H1 (cell line): ENCODE data around the gene SELENBP1. TPM values are rescaled to one million over a fixed set of nuclear protein-coding genes. Genes with fewer than 3 reads are reported as not detected.

Experiments
- CTCF ChIA-PET: fragments of 300-600 bp; sonication (Branson Sonifier 250); formaldehyde crosslinking; loops from one replicate; lab custom pipeline; 2021; ENCODE audit not compliant: partially characterized antibody; lab: Charles Lee
- POLR2A ChIA-PET: fragments of 300-600 bp; sonication (Branson Sonifier 250); formaldehyde crosslinking; loops from one replicate; lab custom pipeline; 2021; ENCODE audit warnings: inconsistent platforms; ENCODE audit not compliant: partially characterized antibody; lab: Charles Lee
- DNase-seq, 2 experiments: peaks; one replicate each; pipeline versions ENCODE4 v3.0.0 to v3.0.0-alpha.2; 2010 to 2022; ENCODE audit warnings: low spot score in 2 of 2, low read depth in 1 of 2, mixed read lengths in 1 of 2
- FAIRE-seq: peaks from 2 replicates; lab custom pipeline; 2011; peaks lifted over from hg19 to GRCh38; lab: Jason Lieb, UNC
- H2AFZ ChIP-seq: 2 replicates; pipeline ENCODE4 v1.8.1; 2012; ENCODE audit warnings: low read length, inconsistent platforms
- H2AK5ac ChIP-seq: 2 replicates; pipeline ENCODE4 v1.6.1; 2013; ENCODE audit warnings: low read depth, low read length
- H2BK120ac ChIP-seq: replicated peaks from 2 replicates; pipeline ENCODE3; 2013; ENCODE audit warnings: low read depth, low read length, inconsistent platforms
- H2BK12ac ChIP-seq: 2 replicates; pipeline ENCODE4 v1.6.1; 2013; ENCODE audit warnings: low read depth, low read length
- H2BK15ac ChIP-seq: 2 replicates; pipeline ENCODE4 v1.6.1; 2013; ENCODE audit warnings: low read length
- H2BK20ac ChIP-seq: 2 replicates; pipeline ENCODE4 v1.6.1; 2013; ENCODE audit warnings: low read length
- H2BK5ac ChIP-seq: 2 replicates; pipeline ENCODE4 v1.6.1; 2013; ENCODE audit warnings: low read depth, low read length
- H3K14ac ChIP-seq: 2 replicates; pipeline ENCODE4 v1.6.1; 2013; ENCODE audit warnings: inconsistent platforms; ENCODE audit not compliant: insufficient read length
- H3K18ac ChIP-seq: 2 replicates; pipeline ENCODE4 v1.6.1; 2013; ENCODE audit warnings: low read length; ENCODE audit errors: extremely low read depth
- H3K23ac ChIP-seq: 2 replicates; pipeline ENCODE4 v1.6.1; 2013; ENCODE audit warnings: inconsistent platforms; ENCODE audit not compliant: insufficient read length
- H3K23me2 ChIP-seq: 2 replicates; pipeline ENCODE4 v1.6.1; 2013; ENCODE audit warnings: low read depth, low read length
- H3K27ac ChIP-seq: 2 replicates; pipeline ENCODE4 v1.6.1; 2011; ENCODE audit warnings: low read depth, low read length, inconsistent platforms
- H3K27me3 ChIP-seq, 4 experiments: replicated peaks in 1 of 4; 1 replicate in 1 of 4; 2 replicates in 3 of 4; pipeline versions ENCODE4 v1.6.1 to v1.8.1; 2011 to 2013; ENCODE audit warnings: low read length in 3 of 4, mild to moderate bottlenecking in 3 of 4, inconsistent platforms in 2 of 4, mixed read lengths in 2 of 4, moderate library complexity in 1 of 4; ENCODE audit not compliant: control insufficient read depth in 3 of 4, insufficient read depth in 3 of 4; ENCODE audit errors: extremely low read depth in 1 of 4
- H3K36me3 ChIP-seq, 4 experiments: 2 replicates each; pipeline versions ENCODE4 v1.6.1 to v1.8.1; 2011 to 2013; ENCODE audit warnings: mild to moderate bottlenecking in 4 of 4, low read length in 3 of 4, moderate library complexity in 2 of 4, control low read depth in 1 of 4, inconsistent platforms in 1 of 4; ENCODE audit not compliant: insufficient read depth in 4 of 4, control insufficient read depth in 2 of 4
- H3K4ac ChIP-seq: replicated peaks from 2 replicates; pipeline ENCODE3; 2013; ENCODE audit warnings: low read length, low read depth, mixed read lengths, inconsistent platforms; ENCODE audit not compliant: insufficient read length
- H3K4me1 ChIP-seq, 4 experiments: replicated peaks in 1 of 4; 1 replicate in 1 of 4; 2 replicates in 3 of 4; pipeline versions ENCODE4 v1.6.1 to v1.8.1; 2011 to 2013; ENCODE audit warnings: low read length in 3 of 4, inconsistent platforms in 2 of 4, mixed read lengths in 1 of 4; ENCODE audit not compliant: insufficient read depth in 4 of 4, control insufficient read depth in 3 of 4
- H3K4me2 ChIP-seq, 2 experiments: 2 replicates each; pipeline versions ENCODE4 v1.6.1 to v1.8.1; 2011 to 2013; ENCODE audit warnings: low read depth in 2 of 2, low read length in 2 of 2, control low read depth in 1 of 2, inconsistent platforms in 1 of 2, mild to moderate bottlenecking in 1 of 2; ENCODE audit not compliant: insufficient read depth in 1 of 2
- H3K4me3 ChIP-seq, 4 experiments: fragments of 200-600, 300-600 bp in 1 of 4; sonication (generic), shearing (Covaris generic), sonication (Bioruptor Twin) in 1 of 4; 2 replicates each; pipeline versions ENCODE4 v1.5.1 to v1.8.1; 2011 to 2016; ENCODE audit warnings: low read length in 4 of 4, low read depth in 3 of 4, control low read depth in 2 of 4, inconsistent platforms in 2 of 4, mild to moderate bottlenecking in 2 of 4, mixed read lengths in 1 of 4, moderate library complexity in 1 of 4; ENCODE audit not compliant: insufficient read depth in 2 of 4; ENCODE audit errors: extremely low read depth in 1 of 4
- H3K56ac ChIP-seq: replicated peaks from 2 replicates; pipeline ENCODE3; 2013; ENCODE audit warnings: low read depth, mild to moderate bottlenecking, mixed read lengths, low read length, inconsistent platforms; ENCODE audit not compliant: insufficient read length
- H3K79me1 ChIP-seq: 2 replicates; pipeline ENCODE4 v1.6.1; 2013; ENCODE audit warnings: low read depth, low read length, control low read depth
- H3K79me2 ChIP-seq, 2 experiments: 2 replicates each; pipeline versions ENCODE4 v1.6.1 to v1.8.1; 2012 to 2013; ENCODE audit warnings: low read length in 2 of 2, mild to moderate bottlenecking in 2 of 2, inconsistent platforms in 1 of 2; ENCODE audit not compliant: insufficient read depth in 2 of 2, control insufficient read depth in 1 of 2
- H3K9ac ChIP-seq, 4 experiments: replicated peaks in 1 of 4; 1 replicate in 1 of 4; 2 replicates in 3 of 4; pipeline versions ENCODE4 v1.6.1 to v1.8.1; 2011 to 2013; ENCODE audit warnings: low read depth in 3 of 4, low read length in 3 of 4, control low read depth in 2 of 4, mild to moderate bottlenecking in 2 of 4, moderate library complexity in 2 of 4, inconsistent platforms in 1 of 4; ENCODE audit errors: extremely low read depth in 1 of 4
- H3K9me3 ChIP-seq, 2 experiments: 2 replicates each; pipeline versions ENCODE4 v1.6.1 to v1.8.1; 2012 to 2013; ENCODE audit warnings: mild to moderate bottlenecking in 2 of 2, moderate library complexity in 2 of 2, control low read depth in 1 of 2, inconsistent platforms in 1 of 2, low read depth in 1 of 2, low read length in 1 of 2, mixed read lengths in 1 of 2; ENCODE audit not compliant: insufficient read depth in 2 of 2
- H4K20me1 ChIP-seq, 2 experiments: replicated peaks in 1 of 2; 2 replicates each; pipeline versions ENCODE3 to v1.8.1; 2011 to 2013; ENCODE audit warnings: inconsistent platforms in 2 of 2, low read length in 2 of 2, mild to moderate bottlenecking in 1 of 2; ENCODE audit not compliant: insufficient read depth in 2 of 2, control insufficient read depth in 1 of 2
- H4K5ac ChIP-seq: 2 replicates; pipeline ENCODE4 v1.6.1; 2013; ENCODE audit warnings: low read length, low read depth, mixed read lengths, inconsistent platforms; ENCODE audit not compliant: insufficient read length
- H4K8ac ChIP-seq: 2 replicates; pipeline ENCODE4 v1.8.0; 2013; ENCODE audit warnings: mild to moderate bottlenecking, moderate library complexity, low read length, inconsistent platforms; ENCODE audit not compliant: insufficient read depth; ENCODE audit errors: extremely low read depth
- H4K91ac ChIP-seq: replicated peaks from 2 replicates; pipeline ENCODE3; 2013; ENCODE audit warnings: low read length, mixed read lengths, inconsistent platforms; ENCODE audit not compliant: insufficient read length
- BRCA1 ChIP-seq: IDR thresholded peaks from 2 replicates; pipeline ENCODE4 v1.6.1; 2012; ENCODE audit warnings: low read depth, low read length, improper control_type of control experiment
- CREB1 ChIP-seq: IDR thresholded peaks from 2 replicates; pipeline ENCODE4 v1.6.1; 2012; ENCODE audit warnings: inconsistent platforms
- KDM5A ChIP-seq: fragments of 200-600 bp; IDR thresholded peaks from 2 replicates; pipeline ENCODE4 v1.7.1; 2012; ENCODE audit warnings: mild to moderate bottlenecking, low read length, inconsistent platforms, mixed read lengths
- NANOG ChIP-seq: IDR thresholded peaks from 2 replicates; pipeline ENCODE4 v1.6.1; 2011; ENCODE audit warnings: low read length, low read depth, mild to moderate bottlenecking, inconsistent platforms; ENCODE audit not compliant: insufficient read depth, poor library complexity, severe bottlenecking
- POLR2AphosphoS5 ChIP-seq: IDR thresholded peaks from 2 replicates; pipeline ENCODE4 v1.6.1; 2011; ENCODE audit warnings: low read depth, low read length
- RNF2 ChIP-seq: fragments of 200-900, 300-1000 bp; sonication (generic); IDR thresholded peaks from 2 replicates; pipeline ENCODE4 v1.7.1; 2016; ENCODE audit warnings: borderline replicate concordance, low read depth, mild to moderate bottlenecking, antibody characterized with exemption, low read length; ENCODE audit not compliant: poor library complexity, severe bottlenecking; ENCODE audit errors: missing control alignments
- SIRT6 ChIP-seq: IDR thresholded peaks from one replicate; pipeline ENCODE4 v1.7.1; 2012; ENCODE audit warnings: low read length, inconsistent platforms
- SP1 ChIP-seq: IDR thresholded peaks from 2 replicates; pipeline ENCODE4 v1.6.1; 2011; ENCODE audit warnings: low read depth, low read length
- TAF7 ChIP-seq: optimal IDR thresholded peaks from 2 replicates; pipeline ENCODE3; 2011; ENCODE audit warnings: low read depth, mild to moderate bottlenecking, inconsistent platforms, low read length, moderate library complexity, borderline replicate concordance
- ZNF274 ChIP-seq: IDR thresholded peaks from 2 replicates; pipeline ENCODE4 v1.7.0; 2012; ENCODE audit warnings: low read length, borderline replicate concordance; ENCODE audit errors: extremely low read depth
- WGBS, 2 experiments: shearing (Covaris generic) in 1 of 2; methylation state at CpG; one replicate each; pipeline versions ENCODE4 v1.1.6 to v1.1.7; 2013 to 2015; ENCODE audit warnings: low lambda C conversion rate in 2 of 2, mixed read lengths in 2 of 2, inconsistent platforms in 1 of 2, low coverage in 1 of 2, missing lambda C conversion rate in 1 of 2; ENCODE audit not compliant: insufficient replicate concordance in 2 of 2, insufficient coverage in 1 of 2, insufficient read length in 1 of 2; ENCODE audit errors: extremely low coverage in 1 of 2, missing lambda C conversion rate in 1 of 2; 5-methylcytosine and 5-hydroxymethylcytosine counted together
- polyA plus RNA-seq, 7 experiments: library from polyadenylated mRNA; depleted of rRNA in 3 of 7; stranded (reverse) in 5 of 7; unstranded in 2 of 7; fragments of >200 nt in 5 of 7; fragments of 200-250 nt in 2 of 7; gene quantifications; 1 replicate in 5 of 7; 2 replicates in 1 of 7; 4 replicates in 1 of 7; pipeline versions ENCODE4 v1.2.1 to v1.2.3, GENCODE V29; 2011 to 2013; ENCODE audit warnings: missing spikeins in 2 of 7, mixed read lengths in 2 of 7
- total RNA-seq: library from RNA; stranded (reverse); fragmentation: NEBNext Ultra II Directional; extraction: Animal tissue kit (Norgen Biotek cat#: 25700); gene quantifications from 2 replicates; pipeline ENCODE4 v1.2.1, GENCODE V29; 2021
- TF ChIP-seq, protein P1 (sequence below), 3 experiments: IDR thresholded peaks; 1 replicate in 2 of 3; 2 replicates in 1 of 3; pipeline versions ENCODE4 v1.5.1 to v1.6.1; 2011; ENCODE audit warnings: low read length in 3 of 3, mild to moderate bottlenecking in 3 of 3, inconsistent platforms in 2 of 3, low read depth in 1 of 3, moderate library complexity in 1 of 3; ENCODE audit not compliant: insufficient read depth in 1 of 3; ENCODE audit errors: control extremely low read depth in 1 of 3

The SELENBP1 gene
- total and polyA plus RNA-seq, 2 of the 8 experiments (the other 6 are each of a cell fraction or from before 2014, with no cell fraction given): 20.0 to 32.4 TPM

- CTCF ChIA-PET: interaction anchor here (0.5 to 8.4 kb wide), 6 partner anchors 16 to 79 kb away, joined by 3 to 129 read pairs (median 4); no protein-coding TSS in a partner anchor
- no peak overlapping the region for H3K9ac ChIP-seq
- no peak overlapping the region for H2AFZ ChIP-seq
- H3K56ac ChIP-seq: no peak overlapping the region
- H2BK120ac ChIP-seq: no peak overlapping the region
- POLR2A ChIA-PET: interaction anchor here (0.8 to 8.6 kb wide), 8 partner anchors 11 to 60 kb away, joined by 3 to 102 read pairs (median 6); partner anchors contain the start of genes PI4KB and PSMB4
- H3K4me3 ChIP-seq: no peak overlapping the region
- H2AK5ac ChIP-seq: no peak overlapping the region
- H2BK5ac ChIP-seq: no peak overlapping the region
- no peak overlapping the region for H4K91ac ChIP-seq
- no peak overlapping the region for H2BK12ac ChIP-seq
- H3K79me2 ChIP-seq: peaks cover 3 to 10% of the 10 kb centered on the region in 2 experiments; a peak in 3 of 4 replicates
- WGBS, 2 experiments: 92% methylated on average over 6 of the region's 6 CpGs; no CpG with 5 or more reads in 1 of the 2 experiments
- FAIRE-seq: no peak
- H3K4me2 ChIP-seq: no peak overlapping the region
- H4K5ac ChIP-seq: no peak overlapping the region
- H3K4me1 ChIP-seq: peaks cover 4 to 7% (median 5%) of the 10 kb centered on the region in 4 experiments; a peak in 5 of 7 replicates
- no peak overlapping the region for H2BK20ac ChIP-seq
- H3K27me3 ChIP-seq: no peaks in the 10 kb centered on the region
- no peak overlapping the region for H2BK15ac ChIP-seq
- no peak overlapping the region for H3K14ac ChIP-seq
- H4K20me1 ChIP-seq: peaks cover 0 to 2% of the 10 kb centered on the region in 2 experiments
- H3K23me2 ChIP-seq: peaks cover 3% of the 10 kb centered on the region
- H3K4ac ChIP-seq: no peak overlapping the region
- no peak for DNase-seq
- H3K27ac ChIP-seq: no peak overlapping the region
- no peak overlapping the region for H4K8ac ChIP-seq
- no peak overlapping the region for H3K18ac ChIP-seq
- no peak overlapping the region for H3K23ac ChIP-seq
- H3K36me3 ChIP-seq: peaks cover 19 to 36% (median 29%) of the 10 kb centered on the region in 4 experiments
- no peaks in the 10 kb centered on the region for H3K9me3 ChIP-seq
- peaks cover 6% of the 10 kb centered on the region for H3K79me1 ChIP-seq
- TF ChIP-seq TAF7 (no peak), RNF2 (no peak), SP1 (no peak), POLR2AphosphoS5 (no peak), ZNF274 (no peak), NANOG (no peak), SIRT6 (no peak), BRCA1 (no peak), CREB1 (no peak), KDM5A (no peak)
- TF ChIP-seq, protein P1, sequence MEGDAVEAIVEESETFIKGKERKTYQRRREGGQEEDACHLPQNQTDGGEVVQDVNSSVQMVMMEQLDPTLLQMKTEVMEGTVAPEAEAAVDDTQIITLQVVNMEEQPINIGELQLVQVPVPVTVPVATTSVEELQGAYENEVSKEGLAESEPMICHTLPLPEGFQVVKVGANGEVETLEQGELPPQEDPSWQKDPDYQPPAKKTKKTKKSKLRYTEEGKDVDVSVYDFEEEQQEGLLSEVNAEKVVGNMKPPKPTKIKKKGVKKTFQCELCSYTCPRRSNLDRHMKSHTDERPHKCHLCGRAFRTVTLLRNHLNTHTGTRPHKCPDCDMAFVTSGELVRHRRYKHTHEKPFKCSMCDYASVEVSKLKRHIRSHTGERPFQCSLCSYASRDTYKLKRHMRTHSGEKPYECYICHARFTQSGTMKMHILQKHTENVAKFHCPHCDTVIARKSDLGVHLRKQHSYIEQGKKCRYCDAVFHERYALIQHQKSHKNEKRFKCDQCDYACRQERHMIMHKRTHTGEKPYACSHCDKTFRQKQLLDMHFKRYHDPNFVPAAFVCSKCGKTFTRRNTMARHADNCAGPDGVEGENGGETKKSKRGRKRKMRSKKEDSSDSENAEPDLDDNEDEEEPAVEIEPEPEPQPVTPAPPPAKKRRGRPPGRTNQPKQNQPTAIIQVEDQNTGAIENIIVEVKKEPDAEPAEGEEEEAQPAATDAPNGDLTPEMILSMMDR (IDR thresholded peaks at IDR 0.05; ENCODE audit: control extremely low read depth in 1 of 3, insufficient read depth in 1 of 3, low read depth in 1 of 3, low read length in 3 of 3): no peak
These were observed 29.9 kb downstream of the SELENBP1 start for GRCh38 chr1:151342569-151342968.
